KMS-11 (cell line): ENCODE measurements around the gene SCN4A.

Experiments
- H2AFZ ChIP-seq: fragments of 200-600 bp; sonication (generic); 2 replicates; pipeline ENCODE4 v1.6.1; 2016; ENCODE audit warnings: antibody characterized with exemption, mixed run types, low read depth
- H3K27ac ChIP-seq: fragments of 200-600 bp; sonication (generic); 2 replicates; pipeline ENCODE4 v1.6.1; 2016; ENCODE audit warnings: mild to moderate bottlenecking, mixed run types
- H3K27me3 ChIP-seq: fragments of 200-600 bp; sonication (generic); 2 replicates; pipeline ENCODE4 v1.6.1; 2017; ENCODE audit warnings: mild to moderate bottlenecking, low read depth, mixed run types, moderate library complexity; ENCODE audit not compliant: insufficient read depth
- H3K36me3 ChIP-seq: fragments of 200-600 bp; sonication (generic); 2 replicates; pipeline ENCODE4 v1.6.1; 2017; ENCODE audit warnings: mild to moderate bottlenecking, mixed run types; ENCODE audit not compliant: insufficient read depth
- H3K4me1 ChIP-seq: fragments of 200-600 bp; sonication (generic); 2 replicates; pipeline ENCODE4 v1.6.1; 2016; ENCODE audit warnings: mild to moderate bottlenecking, low read depth, mixed run types; ENCODE audit not compliant: poor library complexity, severe bottlenecking
- H3K4me2 ChIP-seq: fragments of 200-600 bp; sonication (generic); 2 replicates; pipeline ENCODE4 v1.7.0; 2016; ENCODE audit warnings: mild to moderate bottlenecking, mixed run types
- H3K4me3 ChIP-seq: fragments of 200-600 bp; sonication (generic); IDR thresholded peaks from 2 replicates; pipeline ENCODE4 v1.6.1; 2017; ENCODE audit warnings: low read depth, low read length, mixed read lengths; ENCODE audit not compliant: insufficient read depth
- H3K79me2 ChIP-seq: fragments of 200-600 bp; sonication (generic); 2 replicates; pipeline ENCODE4 v1.6.1; 2016; ENCODE audit warnings: low read depth, mixed run types; ENCODE audit not compliant: insufficient read depth
- H3K9ac ChIP-seq: fragments of 200-600 bp; sonication (generic); 2 replicates; pipeline ENCODE4 v1.6.1; 2016; ENCODE audit warnings: mild to moderate bottlenecking, mixed run types
- H4K20me1 ChIP-seq: fragments of 200-600 bp; sonication (generic); 2 replicates; pipeline ENCODE4 v1.6.1; 2016; ENCODE audit warnings: mild to moderate bottlenecking, mixed run types; ENCODE audit not compliant: insufficient read depth
- TF ChIP-seq, protein P1 (sequence below): fragments of 200-600 bp; sonication (generic); conservative IDR thresholded peaks from 2 replicates; pipeline ENCODE4 v1.6.1; 2017; ENCODE audit warnings: low read depth, mild to moderate bottlenecking, antibody characterized with exemption, low read length, moderate library complexity, mixed read lengths

The SCN4A gene

DNA sequence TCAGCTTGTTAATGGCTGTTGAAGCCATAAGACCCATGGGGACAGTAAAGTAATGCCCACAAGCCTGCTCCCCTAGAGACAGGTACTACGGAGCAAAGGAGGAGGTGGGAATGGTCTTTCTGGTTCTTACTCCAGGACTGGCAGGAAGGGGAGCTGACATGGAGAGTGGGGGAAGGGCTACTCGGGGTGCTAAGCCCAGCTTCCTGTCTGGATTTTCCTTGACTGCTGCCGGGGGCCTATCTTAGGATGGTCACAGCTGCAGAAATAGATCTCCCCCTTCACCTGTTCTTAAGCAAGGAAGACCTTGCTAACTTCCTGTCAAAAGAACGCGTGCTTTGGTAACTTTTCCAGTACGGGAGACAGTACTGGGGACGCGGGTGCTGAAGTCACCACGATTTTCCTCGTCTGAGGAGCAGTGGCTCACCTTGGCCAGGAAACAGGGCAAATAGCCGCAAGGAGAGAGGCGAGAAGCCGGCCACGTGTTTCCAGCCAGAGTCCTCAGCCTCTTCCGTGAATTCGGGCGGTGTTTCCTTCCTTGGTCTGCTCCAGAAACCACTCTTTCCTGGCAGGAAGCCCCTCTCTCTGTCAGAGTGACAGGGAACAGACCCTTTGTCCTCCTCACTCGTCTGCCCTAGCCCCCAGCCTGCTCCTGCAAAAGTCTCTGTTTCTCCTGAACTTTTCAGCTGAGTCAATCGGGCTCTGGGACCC lies 24.8 kb upstream of the SCN4A start:
- Histone ChIP-seq H3K9ac (no peak overlapping the region), H2AFZ (peak overlapping the region; percentile 70), H3K4me2 (peak overlapping the region; percentile 42)

GRCh38 chr17:63996430-63997182 lies 23.9 kb upstream of the SCN4A start:
- TF ChIP-seq, protein P1, sequence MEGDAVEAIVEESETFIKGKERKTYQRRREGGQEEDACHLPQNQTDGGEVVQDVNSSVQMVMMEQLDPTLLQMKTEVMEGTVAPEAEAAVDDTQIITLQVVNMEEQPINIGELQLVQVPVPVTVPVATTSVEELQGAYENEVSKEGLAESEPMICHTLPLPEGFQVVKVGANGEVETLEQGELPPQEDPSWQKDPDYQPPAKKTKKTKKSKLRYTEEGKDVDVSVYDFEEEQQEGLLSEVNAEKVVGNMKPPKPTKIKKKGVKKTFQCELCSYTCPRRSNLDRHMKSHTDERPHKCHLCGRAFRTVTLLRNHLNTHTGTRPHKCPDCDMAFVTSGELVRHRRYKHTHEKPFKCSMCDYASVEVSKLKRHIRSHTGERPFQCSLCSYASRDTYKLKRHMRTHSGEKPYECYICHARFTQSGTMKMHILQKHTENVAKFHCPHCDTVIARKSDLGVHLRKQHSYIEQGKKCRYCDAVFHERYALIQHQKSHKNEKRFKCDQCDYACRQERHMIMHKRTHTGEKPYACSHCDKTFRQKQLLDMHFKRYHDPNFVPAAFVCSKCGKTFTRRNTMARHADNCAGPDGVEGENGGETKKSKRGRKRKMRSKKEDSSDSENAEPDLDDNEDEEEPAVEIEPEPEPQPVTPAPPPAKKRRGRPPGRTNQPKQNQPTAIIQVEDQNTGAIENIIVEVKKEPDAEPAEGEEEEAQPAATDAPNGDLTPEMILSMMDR: no peak

More for the DNA sequence above, 24.8 kb upstream of the SCN4A start:
- Histone ChIP-seq H3K36me3 (no peaks in the 10 kb centered on the region), H4K20me1 (no peaks in the 10 kb centered on the region), H3K27ac (no peak overlapping the region), H3K79me2 (no peaks in the 10 kb centered on the region), H3K4me3 (no peak overlapping the region), H3K27me3 (peaks cover 14% of the 10 kb centered on the region), H3K4me1 (peaks cover 6% of the 10 kb centered on the region)
- TF ChIP-seq, protein P1: no peak

GRCh38 chr17:63995626-63996025 lies 22.9 kb upstream of the SCN4A start:
- Histone ChIP-seq H3K9ac (no peak overlapping the region), H3K4me2 (no peak overlapping the region), H3K27ac (no peak overlapping the region), H3K27me3 (peaks cover 27% of the 10 kb centered on the region), H2AFZ (no peak overlapping the region), H3K36me3 (no peaks in the 10 kb centered on the region), H3K4me3 (no peak overlapping the region), H3K4me1 (peaks cover 6% of the 10 kb centered on the region), H4K20me1 (no peaks in the 10 kb centered on the region), H3K79me2 (no peaks in the 10 kb centered on the region)
- TF ChIP-seq, protein P1: no peak

More at GRCh38 chr17:63996430-63997182, 23.9 kb upstream of the SCN4A start:
- Histone ChIP-seq H4K20me1 (no peaks in the 10 kb centered on the region), H2AFZ (no peak overlapping the region), H3K27me3 (peaks cover 23% of the 10 kb centered on the region), H3K9ac (no peak overlapping the region), H3K36me3 (no peaks in the 10 kb centered on the region), H3K4me3 (no peak overlapping the region), H3K4me2 (no peak overlapping the region), H3K79me2 (no peaks in the 10 kb centered on the region), H3K4me1 (peaks cover 6% of the 10 kb centered on the region), H3K27ac (no peak overlapping the region)

- TF ChIP-seq, protein P1: no peak
- H3K36me3 ChIP-seq: no peaks in the 10 kb centered on the region
- no peak overlapping the region for H3K4me2 ChIP-seq
- peaks cover 27% of the 10 kb centered on the region for H3K27me3 ChIP-seq
- no peak overlapping the region for H3K4me3 ChIP-seq
- H3K9ac ChIP-seq: no peak overlapping the region
- no peak overlapping the region for H2AFZ ChIP-seq
- H3K79me2 ChIP-seq: no peaks in the 10 kb centered on the region
- H3K27ac ChIP-seq: no peak overlapping the region
- H3K4me1 ChIP-seq: no peaks in the 10 kb centered on the region
- H4K20me1 ChIP-seq: no peaks in the 10 kb centered on the region
Measured at GRCh38 chr17:63993368-63993985, 20.8 kb upstream of the SCN4A start.
